Bronchial epithelial cell (primary cell): Measurements from ENCODE around the gene FBXO24. TPM values are rescaled to one million over a fixed set of nuclear protein-coding genes. Genes with fewer than 3 reads are reported as not detected.

ENCODE experiments used
- DNase-seq: peaks from one replicate; pipeline ENCODE4 v3.0.0-alpha.2; 2010; ENCODE audit warnings: low read depth
- FAIRE-seq: peaks from 2 replicates; lab custom pipeline; 2011; peaks lifted over from hg19 to GRCh38; lab: Jason Lieb, UNC
- H3K27me3 ChIP-seq: 2 replicates; pipeline ENCODE4 v1.5.1; 2011; ENCODE audit warnings: low read length; ENCODE audit not compliant: control insufficient read depth, insufficient read depth
- H3K36me3 ChIP-seq: 2 replicates; pipeline ENCODE4 v1.5.1; 2011; ENCODE audit warnings: low read length; ENCODE audit not compliant: control insufficient read depth, insufficient read depth
- H3K4me3 ChIP-seq: 2 replicates; pipeline ENCODE4 v1.5.1; 2011; ENCODE audit warnings: mild to moderate bottlenecking, low read depth, low read length, control low read depth
- CTCF ChIP-seq: IDR thresholded peaks from 2 replicates; pipeline ENCODE4 v1.5.1; 2011; ENCODE audit warnings: mild to moderate bottlenecking, moderate library complexity, low read length, control low read depth, inconsistent platforms; ENCODE audit not compliant: insufficient read depth, severe bottlenecking
- total RNA-seq: library from RNA; depleted of rRNA; stranded (reverse); fragments of >200 nt; gene quantifications from 2 replicates; pipeline ENCODE4 v1.2.1, GENCODE V29; 2014

The FBXO24 gene
- total RNA-seq, 1 donor from 2014 or later = 0.53 TPM

- no peaks in the 10 kb centered on the region for H3K36me3 ChIP-seq
- H3K4me3 ChIP-seq = no peak overlapping the region
- TF ChIP-seq CTCF = no peak
- DNase-seq = no peak
- no peaks in the 10 kb centered on the region for H3K27me3 ChIP-seq
- FAIRE-seq = peak; percentile 36
Measured at GRCh38 chr7:100620239-100620638, 34.1 kb downstream of the FBXO24 start.

GRCh38 chr7:100620804-100621203 is 34.7 kb downstream of the FBXO24 start:
- H3K36me3 ChIP-seq = no peaks in the 10 kb centered on the region
- no peak overlapping the region for H3K4me3 ChIP-seq
- no peaks in the 10 kb centered on the region for H3K27me3 ChIP-seq
- FAIRE-seq = no peak
- TF ChIP-seq CTCF = no peak
- DNase-seq = no peak

GRCh38 chr7:100621554-100621953 is 35.4 kb downstream of the FBXO24 start:
- no peak overlapping the region for H3K4me3 ChIP-seq
- no peak for TF ChIP-seq CTCF
- H3K27me3 ChIP-seq = no peaks in the 10 kb centered on the region
- FAIRE-seq (peak; percentile 18), DNase-seq (no peak)
- no peaks in the 10 kb centered on the region for H3K36me3 ChIP-seq

- H3K27me3 ChIP-seq = no peaks in the 10 kb centered on the region
- no peak for TF ChIP-seq CTCF
- no peak for FAIRE-seq
- no peak for DNase-seq
- H3K36me3 ChIP-seq = no peaks in the 10 kb centered on the region
- H3K4me3 ChIP-seq = no peak overlapping the region
Measured at GRCh38 chr7:100623951-100624824, 38.1 kb downstream of the FBXO24 start.

- Histone ChIP-seq H3K4me3 (no peak overlapping the region), H3K36me3 (no peaks in the 10 kb centered on the region), H3K27me3 (no peaks in the 10 kb centered on the region)
- FAIRE-seq (no peak), DNase-seq (no peak)
- no peak for TF ChIP-seq CTCF
Measured at GRCh38 chr7:100626055-100626454, 39.9 kb downstream of the FBXO24 start.
